IMR-90 (cell line): ENCODE data around the gene PFDN1. TPM values are rescaled to one million over a fixed set of nuclear protein-coding genes. Genes with fewer than 3 reads are reported as not detected.

Experiments used
- MAZ ChIP-seq: IDR thresholded peaks from 2 replicates; pipeline ENCODE4 v1.6.1; 2012; ENCODE audit warnings: low read depth, mild to moderate bottlenecking, low read length, improper control_type of control experiment, moderate library complexity, borderline replicate concordance
- MXI1 ChIP-seq: IDR thresholded peaks from 2 replicates; pipeline ENCODE4 v1.6.1; 2012; ENCODE audit warnings: low read depth, mild to moderate bottlenecking, low read length, moderate library complexity, borderline replicate concordance
- POLR2A ChIP-seq: IDR thresholded peaks from 2 replicates; pipeline ENCODE4 v1.6.1; 2012; ENCODE audit warnings: mild to moderate bottlenecking, low read depth, low read length
- RAD21 ChIP-seq: IDR thresholded peaks from 2 replicates; pipeline ENCODE4 v1.6.1; 2012; ENCODE audit warnings: low read length, improper control_type of control experiment
- RFX5 ChIP-seq: IDR thresholded peaks from 2 replicates; pipeline ENCODE4 v1.8.0; 2012; ENCODE audit warnings: low read depth, mild to moderate bottlenecking, low read length, moderate library complexity
- USF2 ChIP-seq: fragments of 150-350 bp; IDR thresholded peaks from 2 replicates; pipeline ENCODE4 v1.6.1; 2017; ENCODE audit warnings: mild to moderate bottlenecking, antibody characterized with exemption, low read length, low read depth
- polyA plus RNA-seq, 3 experiments: library from polyadenylated mRNA; depleted of rRNA; stranded (reverse); fragments of >200 nt; gene quantifications; 2 replicates each; pipeline ENCODE4 v1.2.3, GENCODE V29; 2012; ENCODE audit warnings: low replicate concordance in 1 of 3
- total RNA-seq: library from RNA; depleted of rRNA; stranded (reverse); fragments of >200 nt; gene quantifications from 2 replicates; pipeline ENCODE4 v1.2.3, GENCODE V29; 2012

The PFDN1 gene
- total and polyA plus RNA-seq, 2 of the 4 experiments (the other 2 are of a cell fraction) = 98.8 to 134 TPM

- TF ChIP-seq USF2 = no peak
- no peak for TF ChIP-seq RAD21
- TF ChIP-seq MAZ = no peak
- TF ChIP-seq MXI1 = no peak
- TF ChIP-seq POLR2A = no peak
- no peak for TF ChIP-seq RFX5
Observed at GRCh38 chr5:140242890-140243585, 59.9 kb downstream of the PFDN1 start (continued).
